AG09309 (cell line): ENCODE results near the gene GRIN3B.

Source experiments
- DNase-seq: peaks from one replicate; pipeline ENCODE4 v3.0.0-alpha.2; 2010; ENCODE audit warnings: low read depth
- H3K4me3 ChIP-seq: 2 replicates; pipeline ENCODE4 v1.5.1; 2011; ENCODE audit warnings: mild to moderate bottlenecking, low read depth, low read length, moderate library complexity; ENCODE audit not compliant: control insufficient read depth
- TF ChIP-seq, protein P1 (sequence below): IDR thresholded peaks from 2 replicates; pipeline ENCODE4 v1.5.1; 2011; ENCODE audit warnings: mild to moderate bottlenecking, low read depth, low read length, inconsistent platforms; ENCODE audit not compliant: insufficient read depth, control insufficient read depth; ENCODE audit errors: missing control alignments

The GRIN3B gene

DNA sequence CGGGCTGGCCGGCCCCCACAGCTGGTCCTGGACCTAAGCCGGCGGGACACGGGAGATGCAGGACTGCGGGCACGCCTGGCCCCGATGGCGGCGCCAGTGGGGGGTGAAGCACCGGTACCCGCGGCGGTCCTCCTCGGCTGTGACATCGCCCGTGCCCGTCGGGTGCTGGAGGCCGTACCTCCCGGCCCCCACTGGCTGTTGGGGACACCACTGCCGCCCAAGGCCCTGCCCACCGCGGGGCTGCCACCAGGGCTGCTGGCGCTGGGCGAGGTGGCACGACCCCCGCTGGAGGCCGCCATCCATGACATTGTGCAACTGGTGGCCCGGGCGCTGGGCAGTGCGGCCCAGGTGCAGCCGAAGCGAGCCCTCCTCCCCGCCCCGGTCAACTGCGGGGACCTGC is 3.1 kb downstream of the GRIN3B start:
- TF ChIP-seq, protein P1, sequence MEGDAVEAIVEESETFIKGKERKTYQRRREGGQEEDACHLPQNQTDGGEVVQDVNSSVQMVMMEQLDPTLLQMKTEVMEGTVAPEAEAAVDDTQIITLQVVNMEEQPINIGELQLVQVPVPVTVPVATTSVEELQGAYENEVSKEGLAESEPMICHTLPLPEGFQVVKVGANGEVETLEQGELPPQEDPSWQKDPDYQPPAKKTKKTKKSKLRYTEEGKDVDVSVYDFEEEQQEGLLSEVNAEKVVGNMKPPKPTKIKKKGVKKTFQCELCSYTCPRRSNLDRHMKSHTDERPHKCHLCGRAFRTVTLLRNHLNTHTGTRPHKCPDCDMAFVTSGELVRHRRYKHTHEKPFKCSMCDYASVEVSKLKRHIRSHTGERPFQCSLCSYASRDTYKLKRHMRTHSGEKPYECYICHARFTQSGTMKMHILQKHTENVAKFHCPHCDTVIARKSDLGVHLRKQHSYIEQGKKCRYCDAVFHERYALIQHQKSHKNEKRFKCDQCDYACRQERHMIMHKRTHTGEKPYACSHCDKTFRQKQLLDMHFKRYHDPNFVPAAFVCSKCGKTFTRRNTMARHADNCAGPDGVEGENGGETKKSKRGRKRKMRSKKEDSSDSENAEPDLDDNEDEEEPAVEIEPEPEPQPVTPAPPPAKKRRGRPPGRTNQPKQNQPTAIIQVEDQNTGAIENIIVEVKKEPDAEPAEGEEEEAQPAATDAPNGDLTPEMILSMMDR = no peak
- no peak for DNase-seq
- no peak overlapping the region for H3K4me3 ChIP-seq

DNA sequence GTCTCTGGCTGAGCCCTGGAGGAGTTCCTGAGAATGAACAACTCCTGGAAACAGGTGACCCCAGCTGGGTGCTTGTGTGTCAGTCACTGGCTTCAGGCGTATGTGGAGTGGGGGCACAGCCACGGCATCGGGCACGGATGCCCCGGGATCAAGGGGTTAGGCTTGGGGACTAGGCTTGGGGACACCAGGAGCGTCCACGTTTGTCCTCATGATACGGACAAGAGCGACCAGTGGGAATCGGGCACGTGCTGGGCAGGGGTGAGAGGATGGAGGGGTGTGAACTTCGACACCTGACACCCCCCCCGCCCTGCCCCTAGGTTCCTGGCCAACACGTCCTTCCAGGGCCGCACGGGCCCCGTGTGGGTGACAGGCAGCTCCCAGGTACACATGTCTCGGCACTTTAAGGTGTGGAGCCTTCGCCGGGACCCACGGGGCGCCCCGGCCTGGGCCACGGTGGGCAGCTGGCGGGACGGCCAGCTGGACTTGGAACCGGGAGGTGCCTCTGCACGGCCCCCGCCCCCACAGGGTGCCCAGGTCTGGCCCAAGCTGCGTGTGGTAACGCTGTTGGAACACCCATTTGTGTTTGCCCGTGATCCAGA is 4.1 kb downstream of the GRIN3B start:
- DNase-seq = no peak
- TF ChIP-seq, protein P1 = no peak
- no peak overlapping the region for H3K4me3 ChIP-seq

DNA sequence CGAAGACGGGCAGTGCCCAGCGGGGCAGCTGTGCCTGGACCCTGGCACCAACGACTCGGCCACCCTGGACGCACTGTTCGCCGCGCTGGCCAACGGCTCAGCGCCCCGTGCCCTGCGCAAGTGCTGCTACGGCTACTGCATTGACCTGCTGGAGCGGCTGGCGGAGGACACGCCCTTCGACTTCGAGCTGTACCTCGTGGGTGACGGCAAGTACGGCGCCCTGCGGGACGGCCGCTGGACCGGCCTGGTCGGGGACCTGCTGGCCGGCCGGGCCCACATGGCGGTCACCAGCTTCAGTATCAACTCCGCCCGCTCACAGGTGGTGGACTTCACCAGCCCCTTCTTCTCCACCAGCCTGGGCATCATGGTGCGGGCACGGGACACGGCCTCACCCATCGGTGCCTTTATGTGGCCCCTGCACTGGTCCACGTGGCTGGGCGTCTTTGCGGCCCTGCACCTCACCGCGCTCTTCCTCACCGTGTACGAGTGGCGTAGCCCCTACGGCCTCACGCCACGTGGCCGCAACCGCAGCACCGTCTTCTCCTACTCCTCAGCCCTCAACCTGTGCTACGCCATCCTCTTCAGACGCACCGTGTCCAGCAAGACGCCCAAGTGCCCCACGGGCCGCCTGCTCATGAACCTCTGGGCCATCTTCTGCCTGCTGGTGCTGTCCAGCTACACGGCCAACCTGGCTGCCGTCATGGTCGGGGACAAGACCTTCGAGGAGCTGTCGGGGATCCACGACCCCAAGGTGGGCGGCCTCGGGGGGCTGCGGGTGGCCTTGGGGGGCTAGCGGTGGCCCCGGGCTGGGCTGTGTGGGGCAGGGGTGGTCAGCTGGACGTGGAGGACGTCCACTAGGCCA is 4.8 kb downstream of the GRIN3B start:
- TF ChIP-seq, protein P1 = no peak
- no peak overlapping the region for H3K4me3 ChIP-seq
- no peak for DNase-seq

DNA sequence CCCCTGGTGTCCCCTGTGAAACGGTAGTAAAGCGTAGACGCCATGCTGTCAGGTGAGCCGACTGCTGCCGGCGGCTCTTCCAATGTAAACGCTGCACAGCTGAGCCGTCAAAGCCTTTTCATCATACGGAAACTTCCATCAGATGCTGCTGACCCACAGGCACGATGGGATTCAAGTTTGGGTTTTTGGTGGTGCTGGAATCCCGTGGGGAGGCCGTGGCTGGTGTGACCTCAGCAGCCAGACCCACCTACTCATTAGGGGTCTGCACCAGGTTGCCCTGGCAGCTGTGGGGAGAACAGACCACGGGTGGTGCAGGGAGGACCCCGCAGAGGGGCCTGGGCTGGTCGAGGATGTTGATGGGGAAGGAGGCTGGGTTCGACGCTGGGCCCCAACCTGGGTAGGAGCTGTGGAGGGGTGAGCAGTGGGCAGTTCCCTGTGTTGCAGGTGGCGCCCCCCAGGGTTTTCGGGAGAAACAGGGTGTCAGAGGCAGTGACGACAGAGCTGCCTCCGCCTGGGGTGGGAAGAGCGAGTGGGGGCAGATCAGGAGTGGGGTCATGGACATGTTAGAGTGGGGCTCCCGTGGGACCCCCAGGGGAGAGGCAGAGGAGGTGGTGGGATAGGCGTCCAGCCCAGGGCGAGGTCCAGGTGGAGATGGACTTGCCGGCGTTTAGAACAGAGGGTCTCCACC is 6.6 kb downstream of the GRIN3B start:
- no peak for DNase-seq
- TF ChIP-seq, protein P1 = no peak
- H3K4me3 ChIP-seq = no peak overlapping the region

DNA sequence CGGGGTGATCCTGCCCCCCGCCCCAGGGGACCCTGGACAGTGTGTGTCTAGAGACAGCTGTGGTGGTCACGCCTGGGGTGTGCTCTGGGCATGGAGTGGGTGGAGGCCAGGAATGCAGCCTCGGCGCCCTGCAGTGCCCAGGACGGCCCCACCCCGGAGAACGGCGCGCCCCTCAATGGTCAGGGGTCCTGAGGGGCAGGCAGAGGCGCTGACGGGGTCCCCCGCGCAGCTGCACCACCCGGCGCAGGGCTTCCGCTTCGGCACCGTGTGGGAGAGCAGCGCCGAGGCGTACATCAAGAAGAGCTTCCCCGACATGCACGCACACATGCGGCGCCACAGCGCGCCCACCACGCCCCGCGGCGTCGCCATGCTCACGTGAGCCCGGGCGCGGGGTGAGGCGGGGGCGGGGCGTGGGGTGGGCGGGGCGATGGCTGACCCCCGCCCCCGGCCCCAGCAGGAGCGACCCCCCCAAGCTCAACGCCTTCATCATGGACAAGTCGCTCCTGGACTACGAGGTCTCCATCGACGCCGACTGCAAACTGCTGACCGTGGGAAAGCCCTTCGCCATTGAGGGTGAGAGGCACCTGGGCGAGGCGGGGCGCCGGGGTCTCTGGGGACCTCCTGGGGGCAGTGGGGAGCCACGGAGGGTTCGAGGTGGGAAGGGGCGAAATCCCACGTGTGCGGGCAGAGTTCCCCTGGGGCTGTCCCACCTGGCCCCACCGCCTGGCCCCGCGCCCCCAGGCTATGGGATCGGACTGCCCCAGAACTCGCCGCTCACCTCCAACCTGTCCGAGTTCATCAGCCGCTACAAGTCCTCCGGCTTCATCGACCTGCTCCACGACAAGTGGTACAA is 7.4 kb downstream of the GRIN3B start:
- no peak overlapping the region for H3K4me3 ChIP-seq
- no peak for DNase-seq
- TF ChIP-seq, protein P1 = no peak

DNA sequence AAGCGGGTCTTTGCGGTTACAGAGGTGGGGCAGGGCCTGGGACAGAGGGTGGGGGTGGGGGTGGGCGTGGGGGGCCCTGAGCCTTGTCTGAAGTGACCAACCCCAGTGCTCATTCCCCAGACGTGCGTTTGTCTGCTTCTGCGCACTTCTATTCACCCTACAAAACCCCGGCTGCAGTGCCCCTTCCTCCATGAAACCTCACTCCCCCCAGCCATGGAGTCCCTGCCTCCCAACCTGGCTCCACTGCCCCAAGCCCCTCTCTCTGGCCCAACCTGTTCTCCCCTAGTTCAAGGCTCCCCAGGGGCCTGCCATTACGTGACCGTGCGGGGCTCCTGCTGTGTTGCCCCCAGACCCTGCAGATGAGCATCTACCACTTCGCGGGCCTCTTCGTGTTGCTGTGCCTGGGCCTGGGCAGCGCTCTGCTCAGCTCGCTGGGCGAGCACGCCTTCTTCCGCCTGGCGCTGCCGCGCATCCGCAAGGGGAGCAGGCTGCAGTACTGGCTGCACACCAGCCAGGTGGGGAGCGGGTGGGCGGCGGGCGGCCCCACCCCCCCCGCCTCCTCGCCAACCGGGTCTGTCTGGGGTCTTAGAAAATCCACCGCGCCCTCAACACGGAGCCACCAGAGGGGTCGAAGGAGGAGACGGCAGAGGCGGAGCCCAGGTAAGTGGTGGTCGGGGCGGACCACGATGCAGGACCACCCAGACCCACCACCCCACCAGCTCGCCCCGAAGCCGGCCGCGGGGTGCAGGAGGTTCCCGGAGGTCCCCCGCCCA is 8.2 kb downstream of the GRIN3B start:
- DNase-seq = no peak
- H3K4me3 ChIP-seq = no peak overlapping the region
- TF ChIP-seq, protein P1 = no peak
